B cell (primary cell): ENCODE data around the gene ZNF296. TPM values are rescaled to one million over a fixed set of nuclear protein-coding genes. Genes with fewer than 3 reads are reported as not detected.

Source experiments
- ATAC-seq: fragments of 200-7000 bp; cut with Tn5 transposase; one replicate; pipeline ENCODE4 v1.10.0; 2021; ENCODE audit warnings: low read depth, mild to moderate bottlenecking, moderate number of reproducible peaks, moderate library complexity
- CTCF ChIA-PET: fragments of 350-600 bp; sonication (Branson Sonifier 250); formaldehyde crosslinking; loops from one replicate; lab custom pipeline; 2021; ENCODE audit warnings: antibody characterized with exemption, inconsistent platforms; lab: Charles Lee
- POLR2A ChIA-PET: fragments of 350-600 bp; sonication (Branson Sonifier 250); formaldehyde crosslinking; loops from one replicate; lab custom pipeline; 2021; ENCODE audit warnings: antibody characterized with exemption; lab: Charles Lee
- DNase-seq: peaks from one replicate; pipeline ENCODE4 v3.0.0; 2013
- H2AFZ ChIP-seq: 2 replicates; pipeline ENCODE4 v1.6.1; 2012; ENCODE audit warnings: mild to moderate bottlenecking, low read depth, low read length; ENCODE audit not compliant: insufficient read depth, poor library complexity, severe bottlenecking
- H3K27ac ChIP-seq, 2 donors: 1 replicate in 1 of 2; 2 replicates in 1 of 2; pipeline ENCODE4 v1.5.1; 2012 to 2013; ENCODE audit warnings: low read length in 2 of 2, mild to moderate bottlenecking in 2 of 2, moderate library complexity in 1 of 2
- H3K27me3 ChIP-seq, 4 experiments: fragments of 200-600 bp in 1 of 4; sonication (generic) in 1 of 4; replicated peaks in 1 of 4; 1 replicate in 2 of 4; 2 replicates in 2 of 4; pipeline versions ENCODE4 v1.6.1 to v1.7.0; 2013 to 2016; ENCODE audit warnings: low read length in 3 of 4, mild to moderate bottlenecking in 2 of 4, mixed read lengths in 1 of 4, moderate library complexity in 1 of 4; ENCODE audit not compliant: insufficient read depth in 4 of 4, control insufficient read depth in 3 of 4; ENCODE audit errors: control extremely low read depth in 1 of 4
- H3K36me3 ChIP-seq, 2 experiments: replicated peaks in 1 of 2; 1 replicate in 1 of 2; 2 replicates in 1 of 2; pipeline versions ENCODE4 v1.6.1 to v1.7.1; 2013; ENCODE audit warnings: low read length in 1 of 2; ENCODE audit not compliant: insufficient read depth in 2 of 2, control insufficient read depth in 1 of 2; ENCODE audit errors: control extremely low read depth in 1 of 2, extremely low read depth in 1 of 2
- H3K4me1 ChIP-seq, 2 donors: fragments of 200-600 bp in 1 of 2; sonication (generic) in 1 of 2; 1 replicate in 1 of 2; 2 replicates in 1 of 2; pipeline versions ENCODE4 v1.5.1 to v1.6.1; 2013 to 2017; ENCODE audit warnings: low read length in 2 of 2; ENCODE audit not compliant: control insufficient read depth in 2 of 2, insufficient read depth in 2 of 2
- H3K4me2 ChIP-seq: replicated peaks from 2 replicates; pipeline ENCODE3; 2012; ENCODE audit warnings: mild to moderate bottlenecking, low read depth, low read length; ENCODE audit not compliant: poor library complexity, severe bottlenecking
- H3K4me3 ChIP-seq, 5 experiments: fragments of 200-600 bp in 1 of 5; sonication (generic) in 1 of 5; 1 replicate in 3 of 5; 2 replicates in 2 of 5; pipeline versions ENCODE4 v1.5.1 to v1.7.0; 2011 to 2016; ENCODE audit warnings: low read length in 4 of 5, mild to moderate bottlenecking in 4 of 5, low read depth in 2 of 5, control low read depth in 1 of 5, moderate library complexity in 1 of 5; ENCODE audit not compliant: insufficient read depth in 1 of 5; ENCODE audit errors: control extremely low read depth in 1 of 5, extremely low read depth in 1 of 5
- H3K79me2 ChIP-seq: fragments of 200-600 bp; sonication (generic); one replicate; pipeline ENCODE4 v1.6.0; 2016; ENCODE audit warnings: low read length; ENCODE audit not compliant: control insufficient read depth, insufficient read depth
- H3K9ac ChIP-seq: fragments of 200-600 bp; sonication (generic); 2 replicates; pipeline ENCODE4 v1.6.1; 2017; ENCODE audit warnings: mild to moderate bottlenecking, low read length, moderate library complexity
- H3K9me3 ChIP-seq, 3 donors: one replicate each; pipeline versions ENCODE4 v1.6.1 to v1.7.1; 2013; ENCODE audit warnings: low read length in 2 of 3; ENCODE audit not compliant: control insufficient read depth in 2 of 3, insufficient read depth in 1 of 3; ENCODE audit errors: control extremely low read depth in 1 of 3
- H4K20me1 ChIP-seq: 2 replicates; pipeline ENCODE4 v1.6.0; 2012; ENCODE audit warnings: mild to moderate bottlenecking, low read length; ENCODE audit not compliant: insufficient read depth, control insufficient read depth, poor library complexity, severe bottlenecking
- H3K27ac Mint-ChIP-seq: one replicate; pipeline ENCODE4 v1.8.0; 2021; ENCODE audit warnings: mixed read lengths
- H3K27me3 Mint-ChIP-seq: one replicate; pipeline ENCODE4 v1.8.0; 2021; ENCODE audit warnings: mixed read lengths
- H3K4me1 Mint-ChIP-seq: one replicate; pipeline ENCODE4 v1.8.0; 2021; ENCODE audit warnings: mixed read lengths
- H3K4me3 Mint-ChIP-seq: one replicate; pipeline ENCODE4 v1.8.0; 2021; ENCODE audit warnings: mixed read lengths
- H3K9me3 Mint-ChIP-seq: one replicate; pipeline ENCODE4 v1.8.0; 2022; ENCODE audit warnings: mixed read lengths; ENCODE audit not compliant: insufficient read depth
- EZH2 ChIP-seq: IDR thresholded peaks from 2 replicates; pipeline ENCODE4 v1.6.1; 2012; ENCODE audit warnings: borderline replicate concordance, low read depth, mild to moderate bottlenecking, moderate library complexity, low read length; ENCODE audit not compliant: insufficient read depth, poor library complexity, severe bottlenecking
- WGBS: methylation state at CpG from one replicate; pipeline ENCODE4 v1.1.5; 2013; ENCODE audit warnings: missing lambda C conversion rate; ENCODE audit not compliant: insufficient coverage; 5-methylcytosine and 5-hydroxymethylcytosine counted together
- intact Hi-C: fragments of 100-400 bp; cut with micrococcal nuclease; formaldehyde crosslinking; loops from one replicate; pipeline ENCODE4 v1.10.0; 2022
- polyA plus RNA-seq: library from polyadenylated mRNA; depleted of rRNA; stranded (reverse); fragments of >200 nt; gene quantifications from 2 replicates; pipeline ENCODE4 v1.2.3, GENCODE V29; 2012
- total RNA-seq, 2 donors: library from RNA; stranded (reverse); fragments of 120-200 nt in 1 of 2; gene quantifications; 1 replicate in 1 of 2; 2 replicates in 1 of 2; pipeline versions ENCODE4 v1.2.3 to v1.2.4, GENCODE V29; 2013 to 2022
- TF ChIP-seq, protein P1 (sequence below): fragments of 200-600 bp; IDR thresholded peaks from one replicate; pipeline ENCODE4 v1.8.0; 2022; ENCODE audit warnings: antibody characterized with exemption, mild to moderate bottlenecking

The ZNF296 gene
- total and polyA plus RNA-seq, 2 donors (not counting 1 experiment from before 2014, with no cell fraction given), result 21.9 to 30.2 TPM

DNA sequence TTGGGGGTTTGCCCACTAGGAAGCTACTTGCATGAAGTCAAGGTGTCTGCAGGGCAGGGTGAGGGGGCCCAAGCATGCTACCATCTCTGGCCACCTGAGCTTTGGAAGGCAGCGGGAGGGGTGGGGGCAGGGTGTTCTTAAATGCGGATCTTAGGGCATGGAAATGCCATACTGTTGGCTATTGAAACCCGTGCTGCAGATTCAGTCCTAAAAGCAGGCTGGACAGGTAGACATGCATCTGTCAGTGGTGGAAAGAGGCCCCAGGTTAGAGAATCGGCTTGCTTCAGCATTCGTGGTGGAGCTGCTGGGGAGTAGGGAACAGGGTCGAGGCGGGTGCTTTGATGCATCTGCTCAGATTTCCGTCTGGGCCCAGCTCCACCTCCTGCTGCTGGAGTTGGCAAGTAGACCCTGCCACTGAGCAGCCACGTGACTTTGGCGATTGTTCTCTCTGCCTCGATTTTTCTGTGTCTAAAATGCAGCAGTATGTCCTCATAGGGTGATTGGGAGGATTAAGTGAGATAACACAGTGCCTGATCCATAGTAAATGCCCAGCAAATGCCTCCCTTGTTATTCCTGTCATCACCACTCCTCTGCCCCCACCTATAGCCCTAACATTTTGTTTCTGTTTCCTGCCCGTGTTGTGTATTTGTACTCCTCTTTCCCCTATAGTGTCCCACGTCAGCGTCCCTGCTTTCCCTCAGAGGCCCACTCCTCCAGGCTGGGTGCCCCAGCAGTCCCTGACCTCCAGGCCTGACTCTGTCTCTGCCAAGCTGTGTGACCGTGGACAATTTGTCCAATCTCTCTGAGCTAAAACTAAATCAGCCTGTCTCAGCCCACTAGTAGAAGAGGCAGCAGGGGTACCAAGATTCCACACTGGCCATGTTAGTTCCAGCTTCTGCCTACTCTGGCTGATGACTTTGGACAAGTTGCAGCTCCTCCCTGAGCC is 22.5 kb upstream of the ZNF296 start:
- CTCF ChIA-PET, result interaction anchor here (1.1 to 1.7 kb wide), 2 partner anchors 26 to 39 kb away, joined by 3 to 4 read pairs; no protein-coding TSS in a partner anchor
- no peak for ATAC-seq
- Histone ChIP-seq H3K27ac (no peak overlapping the region), H4K20me1 (peaks cover 93% of the 10 kb centered on the region), H3K36me3 (peaks cover 0 to 3% of the 10 kb centered on the region in 2 experiments), H3K79me2 (peaks cover 96% of the 10 kb centered on the region), H3K4me2 (no peak overlapping the region), H3K9me3 (no peaks in the 10 kb centered on the region), H3K27me3 (no peaks in the 10 kb centered on the region), H3K4me1 (peaks cover 21 to 35% of the 10 kb centered on the region in 2 donors), H3K9ac (no peak overlapping the region), H3K4me3 (no peak overlapping the region), H2AFZ (no peak overlapping the region)
- DNase-seq, result no peak
- no peak overlapping the region for H3K27ac Mint-ChIP-seq
- H3K27me3 Mint-ChIP-seq, result no peaks in the 10 kb centered on the region
- no peaks in the 10 kb centered on the region for H3K9me3 Mint-ChIP-seq
- no peak overlapping the region for H3K4me3 Mint-ChIP-seq
- H3K4me1 Mint-ChIP-seq, result peaks cover 66% of the 10 kb centered on the region
- POLR2A ChIA-PET, result interaction anchor here (0.6 kb wide), 1 partner anchor 55 kb away, joined by 3 read pairs; no protein-coding TSS in a partner anchor
- intact Hi-C loops, result no loop called here
- WGBS, result 91% methylated on average over 14 of the region's 15 CpGs
- TF ChIP-seq EZH2, result no peak
- TF ChIP-seq, protein P1, sequence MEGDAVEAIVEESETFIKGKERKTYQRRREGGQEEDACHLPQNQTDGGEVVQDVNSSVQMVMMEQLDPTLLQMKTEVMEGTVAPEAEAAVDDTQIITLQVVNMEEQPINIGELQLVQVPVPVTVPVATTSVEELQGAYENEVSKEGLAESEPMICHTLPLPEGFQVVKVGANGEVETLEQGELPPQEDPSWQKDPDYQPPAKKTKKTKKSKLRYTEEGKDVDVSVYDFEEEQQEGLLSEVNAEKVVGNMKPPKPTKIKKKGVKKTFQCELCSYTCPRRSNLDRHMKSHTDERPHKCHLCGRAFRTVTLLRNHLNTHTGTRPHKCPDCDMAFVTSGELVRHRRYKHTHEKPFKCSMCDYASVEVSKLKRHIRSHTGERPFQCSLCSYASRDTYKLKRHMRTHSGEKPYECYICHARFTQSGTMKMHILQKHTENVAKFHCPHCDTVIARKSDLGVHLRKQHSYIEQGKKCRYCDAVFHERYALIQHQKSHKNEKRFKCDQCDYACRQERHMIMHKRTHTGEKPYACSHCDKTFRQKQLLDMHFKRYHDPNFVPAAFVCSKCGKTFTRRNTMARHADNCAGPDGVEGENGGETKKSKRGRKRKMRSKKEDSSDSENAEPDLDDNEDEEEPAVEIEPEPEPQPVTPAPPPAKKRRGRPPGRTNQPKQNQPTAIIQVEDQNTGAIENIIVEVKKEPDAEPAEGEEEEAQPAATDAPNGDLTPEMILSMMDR, result no peak
